Measurements from ENCODE around the gene KYAT1. TPM values are rescaled to one million over a fixed set of nuclear protein-coding genes. Genes with fewer than 3 reads are reported as not detected.
"Not testable (repeated sequence)": the region's sequence is repeated elsewhere in the genome, so short reads cannot be mapped to it uniquely, and the experiment has no call there.

KYAT1 gene
- total RNA-seq, 1 experiment from 2014 or later = 8.4 TPM

DNA sequence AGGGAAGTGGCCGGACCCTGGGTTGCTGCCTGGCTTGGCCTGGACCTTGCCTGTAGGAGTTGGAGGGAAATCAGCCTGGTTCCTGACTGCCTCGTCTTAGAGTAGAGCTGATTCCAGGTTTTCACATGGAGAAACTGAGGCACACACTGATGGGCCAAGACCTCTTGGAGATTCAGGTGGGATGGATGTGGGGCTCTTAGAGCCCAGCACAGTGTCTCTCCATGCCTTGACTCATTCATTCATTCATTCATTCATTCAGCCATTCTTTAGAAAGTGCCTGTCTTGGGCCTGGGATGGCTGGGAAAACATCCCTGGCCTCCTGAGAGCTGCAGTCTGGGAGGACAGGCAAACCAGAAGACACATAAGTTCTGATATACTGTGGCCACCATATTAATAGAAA is 2.4 kb upstream of the KYAT1 start:
- H3K4me1 ChIP-seq = peaks cover 39% of the 10 kb centered on the region

DNA sequence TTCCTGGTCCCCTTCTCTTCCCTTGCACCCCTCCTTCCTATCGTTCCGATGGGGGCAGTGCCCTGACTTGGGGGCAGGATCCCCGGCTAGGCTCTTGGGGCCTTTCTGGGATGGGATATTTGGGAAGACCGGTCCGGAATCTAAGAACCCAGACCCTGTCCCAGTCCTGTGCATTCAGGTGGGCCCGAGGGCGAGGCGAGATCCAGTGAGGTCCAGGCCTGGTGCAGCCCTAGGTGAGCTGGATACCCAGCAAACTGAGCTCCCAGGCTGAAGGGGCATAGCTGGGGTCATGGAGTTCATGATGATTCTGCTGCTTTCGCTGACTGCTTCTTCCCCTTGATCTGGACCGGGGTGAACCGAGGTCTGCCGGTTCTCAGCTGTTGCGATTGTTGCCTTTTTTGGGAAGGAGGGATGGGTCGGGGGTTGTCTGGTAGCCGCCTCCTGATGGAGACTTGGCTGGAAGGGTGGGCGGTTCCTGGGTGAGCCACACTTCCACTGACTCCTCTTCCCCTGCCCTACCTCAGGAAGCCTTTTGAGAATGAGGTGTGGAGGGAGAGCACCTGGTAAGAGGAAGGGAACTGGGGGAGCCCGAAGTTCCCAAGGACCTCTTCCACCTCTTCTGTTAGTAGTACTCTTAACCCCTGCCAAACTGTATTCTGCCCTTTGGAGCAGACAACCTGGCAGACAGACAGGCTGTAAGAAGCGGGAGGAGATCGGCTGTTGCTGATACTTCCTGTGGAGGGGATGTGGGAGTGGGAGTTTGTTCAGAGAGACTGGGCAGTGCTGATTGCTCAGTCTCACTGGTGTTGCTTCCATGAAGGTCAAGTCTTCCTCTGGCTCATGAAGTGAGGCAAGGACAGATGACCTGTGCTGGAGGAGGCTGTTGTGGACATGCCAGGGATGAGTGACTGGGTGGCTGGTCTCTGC is 1.2 kb upstream of the KYAT1 start:
- H3K27me3 ChIP-seq = no peaks in the 10 kb centered on the region
- no peaks in the 10 kb centered on the region for H3K9me3 ChIP-seq (replicated peaks)
- H3K36me3 ChIP-seq = peaks cover 7% of the 10 kb centered on the region; the same call in 1 of the 2 replicates
- H3K27ac ChIP-seq = peak overlapping the region; percentile 81
- H3K4me3 ChIP-seq = peak overlapping the region; percentile 89
- H3K4me1 ChIP-seq = peaks cover 28% of the 10 kb centered on the region
- DNase-seq = peak; percentile 52 to 56

More for the DNA sequence above, 2.4 kb upstream of the KYAT1 start:
- no peak for DNase-seq
- H3K36me3 ChIP-seq = peaks cover 15% of the 10 kb centered on the region
- H3K9me3 ChIP-seq (replicated peaks) = no peaks in the 10 kb centered on the region
- no peak overlapping the region for H3K27ac ChIP-seq
- H3K4me3 ChIP-seq = no peak overlapping the region
- no peaks in the 10 kb centered on the region for H3K27me3 ChIP-seq

DNA sequence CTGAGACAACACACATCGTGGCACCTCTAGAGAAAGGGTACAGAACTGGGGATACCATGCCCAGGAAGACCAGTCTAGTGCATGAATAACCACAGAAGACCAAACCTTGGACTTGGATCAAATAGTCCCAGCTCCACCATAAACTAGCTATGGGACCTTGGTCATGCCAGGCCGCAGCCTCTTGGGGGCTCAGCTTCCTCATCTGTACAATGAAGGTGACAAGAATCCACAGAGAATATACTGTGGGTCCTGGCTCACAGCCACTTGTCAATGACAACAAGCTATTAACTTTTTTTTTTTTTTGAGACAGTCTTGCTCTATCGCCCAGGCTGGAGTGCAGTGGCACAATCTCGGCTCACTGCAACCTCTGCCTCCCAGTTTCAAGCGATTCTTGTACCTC is 3.9 kb downstream of the KYAT1 start:
- Histone ChIP-seq H3K27ac (no peak overlapping the region), H3K4me3 (no peak overlapping the region), H3K27me3 (no peaks in the 10 kb centered on the region), H3K36me3 (no peaks in the 10 kb centered on the region), H3K4me1 (no peaks in the 10 kb centered on the region), H3K9me3 (replicated peaks) (no peaks in the 10 kb centered on the region)
- DNase-seq = no peak

GRCh38 chr9:128870941-128871265 is 10.8 kb downstream of the KYAT1 start:
- not testable (repeated sequence) for H3K4me1 ChIP-seq; H3K36me3 ChIP-seq; DNase-seq; H3K27me3 ChIP-seq; H3K4me3 ChIP-seq; H3K9me3 ChIP-seq (replicated peaks); H3K27ac ChIP-seq

GRCh38 chr9:128870128-128870940 is 11.4 kb downstream of the KYAT1 start:
- DNase-seq = no peak
- Histone ChIP-seq H3K9me3 (replicated peaks) (no peaks in the 10 kb centered on the region), H3K4me1 (no peaks in the 10 kb centered on the region), H3K27me3 (no peaks in the 10 kb centered on the region), H3K36me3 (no peaks in the 10 kb centered on the region), H3K4me3 (no peak overlapping the region), H3K27ac (no peak overlapping the region)

GRCh38 chr9:128863647-128864046 is 18.1 kb downstream of the KYAT1 start:
- DNase-seq = peak; percentile 79 to 85
- Histone ChIP-seq H3K4me3 (no peak overlapping the region), H3K27ac (no peak overlapping the region), H3K9me3 (replicated peaks) (no peaks in the 10 kb centered on the region), H3K4me1 (no peaks in the 10 kb centered on the region), H3K27me3 (no peaks in the 10 kb centered on the region), H3K36me3 (no peaks in the 10 kb centered on the region)

DNA sequence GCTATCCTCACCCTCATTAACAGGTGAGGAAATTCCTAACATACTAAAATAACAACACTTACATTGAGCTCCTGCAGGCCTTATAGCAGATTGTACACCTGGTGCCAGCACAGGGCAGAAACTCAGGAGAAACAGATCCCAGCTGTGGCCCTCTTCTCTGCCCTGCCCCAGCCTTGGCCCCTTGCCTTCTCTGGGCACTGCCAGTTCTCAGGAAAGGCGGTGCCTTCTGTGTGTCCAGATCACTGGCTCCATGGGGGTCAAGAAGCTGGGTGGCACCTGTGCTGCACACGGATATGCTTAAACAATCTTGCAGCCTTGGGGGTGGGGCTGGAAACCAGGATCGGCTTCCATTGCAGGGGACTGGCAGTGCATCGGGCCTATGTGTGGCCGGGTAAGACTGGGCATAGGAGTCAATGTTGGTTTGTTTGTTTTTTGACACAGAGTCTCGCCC is 19.3 kb downstream of the KYAT1 start:
- Histone ChIP-seq H3K27me3 (no peaks in the 10 kb centered on the region), H3K36me3 (no peaks in the 10 kb centered on the region), H3K9me3 (replicated peaks) (no peaks in the 10 kb centered on the region), H3K4me1 (no peaks in the 10 kb centered on the region), H3K4me3 (no peak overlapping the region), H3K27ac (no peak overlapping the region)
- DNase-seq = no peak

GRCh38 chr9:128861501-128861900 is 20.2 kb downstream of the KYAT1 start:
- Histone ChIP-seq H3K36me3 (no peaks in the 10 kb centered on the region), H3K4me3 (no peak overlapping the region), H3K27ac (no peak overlapping the region), H3K9me3 (replicated peaks) (no peaks in the 10 kb centered on the region), H3K4me1 (no peaks in the 10 kb centered on the region), H3K27me3 (no peaks in the 10 kb centered on the region)
- no peak for DNase-seq

GRCh38 chr9:128860937-128861336 is 20.8 kb downstream of the KYAT1 start:
- no peaks in the 10 kb centered on the region for H3K36me3 ChIP-seq

DNA sequence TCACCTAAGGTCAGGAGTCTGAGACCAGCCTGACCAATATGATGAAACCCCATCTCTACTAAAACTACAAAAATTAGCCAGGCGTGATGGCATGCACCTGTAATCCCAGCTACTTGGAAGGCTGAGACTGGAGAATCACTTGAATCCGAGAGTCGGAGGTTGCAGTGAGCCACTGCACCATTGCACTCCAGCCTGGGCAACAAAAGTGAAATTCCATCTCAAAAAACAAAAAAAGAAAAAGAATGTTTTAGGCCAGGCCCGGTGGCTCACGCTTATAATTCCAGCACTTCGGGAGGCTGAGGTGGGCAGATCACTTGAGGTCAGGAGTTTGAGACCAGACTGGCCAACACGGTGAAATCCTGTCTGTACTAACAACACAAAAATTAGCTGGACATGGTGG is 23.3 kb downstream of the KYAT1 start:
- not testable (repeated sequence) for DNase-seq; H3K4me3 ChIP-seq; H3K27me3 ChIP-seq; H3K9me3 ChIP-seq (replicated peaks); H3K27ac ChIP-seq; H3K36me3 ChIP-seq; H3K4me1 ChIP-seq

More at GRCh38 chr9:128860937-128861336, 20.8 kb downstream of the KYAT1 start:
- H3K4me3 ChIP-seq = no peak overlapping the region
- H3K27ac ChIP-seq = no peak overlapping the region
- no peaks in the 10 kb centered on the region for H3K27me3 ChIP-seq
- no peak for DNase-seq
- no peaks in the 10 kb centered on the region for H3K9me3 ChIP-seq (replicated peaks)
- no peaks in the 10 kb centered on the region for H3K4me1 ChIP-seq

GRCh38 chr9:128854454-128854853 is 27.3 kb downstream of the KYAT1 start:
- not testable (repeated sequence) for DNase-seq; H3K4me1 ChIP-seq; H3K27ac ChIP-seq; H3K9me3 ChIP-seq (replicated peaks); H3K27me3 ChIP-seq; H3K4me3 ChIP-seq; H3K36me3 ChIP-seq

- H3K36me3 ChIP-seq, DNase-seq, H3K27ac ChIP-seq: not testable (repeated sequence)
These were observed 29.1 kb downstream of the KYAT1 start for GRCh38 chr9:128852646-128853045.

DNA sequence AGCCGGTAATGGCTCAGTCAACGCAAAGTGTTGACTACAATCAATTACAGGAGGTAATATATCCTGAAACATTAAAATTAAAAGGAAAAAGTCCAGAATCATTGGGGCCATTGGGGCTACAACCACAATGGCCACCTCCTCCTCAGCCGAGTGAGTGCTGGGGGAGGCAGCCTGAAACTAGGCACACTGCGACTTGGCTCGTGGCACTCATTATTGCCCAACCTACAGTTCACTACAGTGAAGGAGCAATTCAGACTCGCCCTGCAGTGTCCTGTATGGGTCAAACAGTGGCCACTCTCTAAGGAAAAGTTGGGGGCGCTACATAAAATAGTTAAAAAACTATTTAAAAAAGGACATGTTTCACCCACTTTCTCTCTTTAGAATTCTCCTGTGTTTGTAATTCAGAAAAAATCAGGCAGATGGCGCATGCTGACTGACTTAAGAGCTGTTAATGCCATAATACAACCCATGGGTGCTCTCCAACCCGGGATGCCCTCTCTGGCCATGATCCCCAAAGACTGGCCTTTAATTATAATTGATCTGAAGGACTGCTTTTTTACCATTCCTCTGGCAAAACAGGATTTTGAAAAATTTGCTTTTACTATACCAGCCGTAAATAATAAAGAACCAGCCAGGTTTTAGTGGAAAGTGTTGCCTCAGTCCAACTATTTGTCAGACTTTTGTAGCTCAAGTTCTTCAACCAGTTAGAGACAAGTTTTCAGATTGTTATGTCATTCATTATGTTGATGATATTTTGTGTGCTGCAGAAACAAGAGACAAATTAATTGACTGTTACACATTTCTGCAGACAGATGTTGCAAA is 29.8 kb downstream of the KYAT1 start:
- H3K4me3 ChIP-seq; H3K27ac ChIP-seq; H3K9me3 ChIP-seq (replicated peaks); H3K27me3 ChIP-seq; H3K4me1 ChIP-seq; H3K36me3 ChIP-seq: not testable (repeated sequence)
- DNase-seq = peak; percentile 50 to 66

More at GRCh38 chr9:128852646-128853045, 29.1 kb downstream of the KYAT1 start:
- not testable (repeated sequence) for H3K27me3 ChIP-seq; H3K4me3 ChIP-seq; H3K4me1 ChIP-seq; H3K9me3 ChIP-seq (replicated peaks)

GRCh38 chr9:128851024-128851423 is 30.7 kb downstream of the KYAT1 start:
- not testable (repeated sequence) for H3K4me1 ChIP-seq; H3K36me3 ChIP-seq; H3K9me3 ChIP-seq (replicated peaks); H3K27me3 ChIP-seq; H3K4me3 ChIP-seq; DNase-seq; H3K27ac ChIP-seq
